UCSD-AML1 (cell line): Measurements from ENCODE around the gene ASTN2.
A peak's percentile ranks its signal among the peaks of the same experiment; 100 is the strongest.

Experiments
- DNase-seq: peaks from one replicate; lab custom pipeline; 2025; ENCODE audit not compliant: unreplicated experiment; lab: John Stamatoyannopoulos, UW

ASTN2 gene

DNA sequence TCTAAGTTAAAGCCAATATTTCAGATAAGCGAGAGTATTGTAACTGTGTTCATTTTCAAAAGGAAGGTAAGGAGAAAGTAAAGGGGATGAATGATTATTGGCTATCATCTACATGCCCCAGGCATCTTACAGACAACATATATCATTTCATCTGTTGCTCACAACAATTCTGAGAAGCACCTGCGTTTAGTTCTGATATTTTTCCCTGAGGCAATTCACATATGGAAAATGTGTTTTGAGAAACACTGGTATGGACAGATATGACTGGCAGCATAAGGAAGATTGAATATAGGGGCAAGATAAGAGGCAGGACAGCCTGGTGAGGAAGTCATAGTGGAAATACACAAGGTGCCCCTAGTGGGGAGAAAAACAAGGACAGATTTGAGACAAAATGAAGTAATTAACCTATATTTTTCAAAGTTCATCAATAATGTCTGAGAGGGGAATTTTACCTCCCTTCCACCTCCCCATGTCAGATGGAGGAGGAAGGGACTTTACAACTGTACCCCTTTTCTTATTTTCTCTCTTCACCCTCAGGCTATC lies 815.4 kb downstream of the ASTN2 start:
- no peak for DNase-seq

DNA sequence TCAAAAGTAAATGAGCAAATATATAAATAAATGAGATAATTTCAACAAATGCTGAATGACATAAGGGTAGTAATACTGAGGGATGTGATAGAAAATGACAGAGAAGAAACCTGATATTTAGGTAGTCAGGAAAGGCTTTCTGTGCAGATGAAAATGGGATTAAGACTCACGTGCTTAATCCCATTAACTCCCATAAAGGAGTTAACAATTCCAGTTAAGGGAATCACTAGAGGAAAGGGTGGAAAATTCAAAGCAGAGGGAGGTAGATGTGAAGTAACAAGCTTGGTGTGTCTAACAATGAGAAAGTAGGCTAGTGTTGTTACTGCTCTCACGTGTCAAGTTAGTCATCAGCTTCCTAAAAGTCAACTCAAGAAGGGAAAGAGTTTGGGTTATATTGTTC lies 818.2 kb downstream of the ASTN2 start:
- DNase-seq: no peak

DNA sequence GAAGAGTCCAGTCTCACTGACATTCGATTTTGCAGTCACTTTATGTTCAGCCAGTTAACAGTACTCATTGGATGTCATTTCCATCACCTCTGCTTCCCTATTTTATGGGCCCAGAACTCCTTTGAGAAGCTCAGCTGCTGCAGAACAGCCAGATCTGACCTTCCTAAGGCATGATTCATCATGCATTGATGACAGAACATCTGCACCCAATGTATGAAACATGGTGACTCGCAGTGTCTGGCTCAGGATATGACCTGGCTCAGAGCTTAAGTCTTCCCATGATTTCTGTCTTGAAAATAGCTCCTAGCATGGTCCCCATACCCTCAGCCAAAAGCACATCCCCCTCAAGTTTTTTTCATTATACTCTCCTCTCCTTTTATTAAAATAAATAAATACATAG lies 820.3 kb downstream of the ASTN2 start:
- no peak for DNase-seq

DNA sequence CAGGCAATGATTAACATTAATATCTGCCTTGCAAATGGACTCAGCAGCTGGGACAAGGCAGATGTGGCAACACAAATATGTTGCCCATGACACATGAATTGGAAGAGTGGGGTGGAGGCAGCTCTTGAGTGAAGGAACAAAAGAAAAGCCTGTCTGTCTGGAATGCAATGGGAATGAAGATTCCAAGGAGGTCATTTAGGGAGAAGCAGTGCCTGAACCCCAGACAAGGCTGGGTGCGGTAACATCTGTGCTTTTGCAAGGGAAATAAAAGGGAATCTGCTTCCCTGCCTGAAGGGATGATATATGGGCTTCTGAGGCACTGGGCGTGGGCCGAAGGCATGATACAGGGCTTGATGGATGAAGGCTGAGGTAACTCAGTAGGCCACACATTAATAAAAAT lies 821.9 kb downstream of the ASTN2 start:
- DNase-seq: no peak

DNA sequence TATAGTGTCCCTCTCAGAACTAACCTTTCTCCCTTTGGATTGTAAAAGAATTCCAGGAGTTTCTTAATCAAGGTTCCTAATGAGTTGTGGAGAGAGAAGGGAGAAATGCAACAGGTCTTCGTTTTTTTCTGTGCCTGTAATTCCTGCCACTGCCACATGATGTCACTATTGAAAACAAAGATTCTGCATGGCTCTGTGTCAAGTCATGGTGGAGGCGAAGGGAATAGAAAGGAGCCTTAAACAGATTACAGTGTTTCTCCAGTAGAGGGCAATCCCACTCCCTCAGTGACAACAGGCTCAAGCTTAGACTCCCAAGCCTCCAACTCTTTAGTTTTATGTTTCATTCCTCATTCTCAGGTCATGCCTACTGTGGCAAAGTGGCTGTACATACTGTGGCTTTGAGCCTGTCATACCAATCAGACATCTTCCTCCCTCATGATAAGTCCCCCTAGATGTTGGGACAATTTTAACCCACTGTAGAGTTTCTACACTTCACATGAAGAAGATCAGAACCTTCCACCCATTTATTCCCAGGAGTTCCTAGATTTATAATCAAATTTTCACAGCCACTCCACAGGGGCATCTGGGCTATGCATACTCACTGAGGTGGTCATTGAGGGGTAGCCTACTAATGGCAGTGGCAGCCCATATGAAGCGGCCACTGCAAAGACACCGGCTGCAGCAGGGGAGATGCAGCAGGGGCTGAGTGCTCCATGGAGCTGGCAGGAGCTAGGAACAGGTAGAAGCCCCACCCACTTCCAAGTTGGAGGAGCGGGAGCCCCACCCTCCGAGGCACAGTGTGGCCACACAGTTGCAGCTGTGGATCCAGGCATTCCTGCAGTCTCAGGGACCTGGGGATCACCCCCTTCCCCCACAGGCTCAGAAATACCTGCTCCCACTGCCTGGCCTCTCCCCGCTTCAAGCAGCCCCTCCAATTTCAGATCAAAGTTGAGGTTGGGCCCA lies 825.2 kb downstream of the ASTN2 start:
- DNase-seq: no peak

DNA sequence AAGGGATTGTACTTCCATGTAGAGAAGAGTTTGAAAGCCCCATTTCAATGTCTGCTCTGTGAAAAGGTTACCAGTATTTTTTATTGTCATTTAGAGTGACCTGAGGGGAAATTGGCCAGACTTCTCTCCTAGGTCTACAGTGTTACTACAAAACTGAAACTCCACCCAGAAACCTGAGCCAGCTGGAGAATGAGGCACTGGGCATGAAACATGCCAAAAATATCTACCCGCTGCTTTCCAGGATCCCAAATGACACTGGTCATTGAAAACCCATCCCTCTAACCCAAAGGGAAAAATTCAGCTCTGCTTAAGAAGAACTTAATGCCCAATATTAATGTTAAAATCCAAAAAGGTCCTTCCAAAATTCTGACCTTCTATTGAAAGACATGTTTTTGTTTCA lies 826.9 kb downstream of the ASTN2 start:
- no peak for DNase-seq

DNA sequence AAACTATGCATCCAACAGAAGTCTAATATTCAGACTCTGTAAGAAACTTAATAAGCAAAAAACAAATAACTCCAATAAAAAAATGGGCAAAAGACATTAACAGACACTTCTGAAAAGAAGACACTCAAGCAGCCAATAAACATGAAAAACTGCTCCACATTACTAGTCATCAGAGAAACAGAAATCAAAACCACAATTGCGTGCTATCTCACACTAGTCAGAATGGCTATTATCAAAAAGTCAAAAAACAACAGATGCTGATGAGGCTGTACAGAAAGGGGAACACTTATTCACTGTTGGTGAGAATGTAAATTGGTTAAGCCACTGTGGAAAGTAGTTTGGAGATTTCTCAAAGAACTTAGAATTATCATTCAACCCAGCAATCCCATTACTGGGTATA lies 829.0 kb downstream of the ASTN2 start:
- DNase-seq: no peak

DNA sequence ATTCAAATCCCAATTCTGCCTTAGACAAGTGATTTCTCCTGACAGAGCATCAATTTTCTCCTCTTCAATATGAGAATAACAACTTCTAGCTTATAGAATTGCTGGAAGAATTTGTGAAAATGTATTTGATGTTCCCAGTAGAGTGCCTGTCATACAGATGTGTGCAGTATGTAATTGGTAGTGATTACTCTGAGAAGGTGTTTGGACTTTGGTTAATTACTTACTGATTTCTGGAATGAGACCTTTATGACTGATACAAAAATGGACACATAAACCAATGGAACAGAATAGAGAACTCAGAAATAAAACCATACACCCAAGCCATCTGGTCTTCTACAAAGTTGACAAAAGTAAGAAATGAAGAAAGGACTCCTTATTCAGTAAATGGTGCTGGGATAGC lies 829.7 kb downstream of the ASTN2 start:
- no peak for DNase-seq

DNA sequence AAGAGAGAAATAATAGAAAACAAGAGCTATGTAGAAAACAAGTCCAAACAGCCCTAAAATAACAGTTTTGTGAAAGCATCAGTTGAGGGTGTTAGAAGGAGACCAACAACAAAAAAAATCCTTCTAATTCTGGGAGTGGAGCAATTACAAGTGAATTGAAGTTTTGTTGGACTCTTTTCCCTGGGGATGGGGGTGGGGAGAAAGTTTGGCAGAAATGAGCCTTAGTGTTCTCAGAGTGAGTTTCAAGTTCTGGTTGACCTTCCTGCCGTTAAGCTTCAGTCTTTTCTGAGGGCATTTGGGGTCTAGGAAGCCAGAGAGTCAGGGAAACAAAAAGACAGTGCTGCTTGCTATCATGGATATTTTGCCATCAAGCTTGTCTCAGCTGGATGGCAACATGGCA lies 834.0 kb downstream of the ASTN2 start:
- DNase-seq: no peak

DNA sequence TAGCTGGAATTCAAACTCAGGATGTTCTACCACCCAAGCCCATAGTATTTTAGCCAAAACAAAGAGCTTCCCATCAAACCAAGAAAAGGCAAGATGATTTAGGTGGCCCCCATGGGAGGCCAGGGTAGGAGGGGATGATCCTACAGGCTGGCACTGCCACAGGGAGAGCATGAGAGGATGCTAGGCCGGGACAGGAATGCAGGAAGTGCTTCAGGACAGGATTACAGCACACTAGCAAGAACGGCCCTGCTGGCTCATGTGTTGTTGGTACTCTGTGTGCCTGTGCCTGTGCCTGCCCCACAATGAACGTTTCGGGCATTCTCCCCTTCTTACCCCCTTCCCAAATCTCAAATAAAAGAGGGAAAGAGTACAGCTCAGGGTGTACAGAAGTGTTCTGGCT lies 838.5 kb downstream of the ASTN2 start:
- no peak for DNase-seq

DNA sequence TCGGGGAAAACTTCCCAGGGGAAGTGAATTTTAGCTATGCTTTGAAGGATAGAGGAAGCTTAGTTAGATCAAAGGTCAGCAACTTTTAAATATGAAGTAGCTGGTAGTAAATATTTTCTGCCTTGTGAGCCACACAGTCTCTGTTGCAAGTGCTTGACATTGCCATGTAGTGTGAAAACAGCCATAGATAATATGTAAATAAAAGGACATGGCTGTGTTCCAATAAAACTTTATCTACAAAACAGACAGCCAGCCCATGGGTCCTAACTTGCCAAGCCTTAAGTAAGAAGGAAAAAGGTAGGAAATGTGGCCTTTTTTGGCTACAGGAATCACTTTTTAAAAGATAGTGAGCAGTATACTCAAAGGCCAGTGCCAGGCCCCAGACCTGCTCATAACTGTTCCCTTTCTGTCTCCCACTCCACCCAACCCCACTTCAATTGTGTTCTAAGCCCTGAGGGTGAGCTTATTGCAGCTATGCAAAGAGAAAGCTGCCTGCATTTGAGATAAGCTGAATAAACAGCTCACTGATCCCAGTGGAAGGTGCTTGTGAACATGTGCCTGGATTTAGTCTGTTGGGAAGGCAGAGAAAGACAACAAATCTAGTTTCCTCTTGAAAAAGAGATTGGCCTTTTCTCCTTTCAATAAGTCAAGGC lies 840.7 kb downstream of the ASTN2 start:
- DNase-seq: no peak

DNA sequence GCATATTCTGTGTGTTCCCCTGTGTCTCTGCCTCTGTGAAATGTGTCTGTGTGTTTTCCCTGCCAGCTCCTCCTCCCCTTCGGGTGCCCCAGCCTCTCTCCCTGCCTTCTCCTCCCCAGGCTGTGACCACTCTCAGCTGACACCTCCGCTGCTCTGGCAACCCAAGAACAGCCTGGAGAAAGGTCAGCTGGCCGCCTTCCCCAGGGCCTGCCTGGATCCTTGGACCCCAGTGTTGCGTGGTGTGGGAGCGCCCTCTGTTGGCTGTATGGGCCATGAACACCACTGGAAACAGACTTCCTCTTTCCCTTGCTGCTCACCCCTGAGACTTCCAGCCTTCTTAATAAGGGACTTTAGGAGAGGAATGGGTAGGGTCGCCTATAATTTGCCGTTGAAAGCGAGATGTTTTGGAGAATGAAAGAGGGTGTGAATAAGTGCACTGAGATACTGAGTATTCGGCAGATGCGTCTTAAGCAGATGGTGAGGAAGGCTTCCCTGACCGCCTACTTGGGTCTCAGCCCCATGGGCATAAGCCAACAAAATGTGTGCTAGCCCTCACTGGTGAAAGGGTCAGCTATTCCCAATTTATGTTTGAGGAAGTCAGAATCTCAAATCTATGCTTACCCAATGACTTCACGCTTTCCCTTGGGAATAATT lies 842.6 kb downstream of the ASTN2 start:
- DNase-seq: peak; percentile 60

DNA sequence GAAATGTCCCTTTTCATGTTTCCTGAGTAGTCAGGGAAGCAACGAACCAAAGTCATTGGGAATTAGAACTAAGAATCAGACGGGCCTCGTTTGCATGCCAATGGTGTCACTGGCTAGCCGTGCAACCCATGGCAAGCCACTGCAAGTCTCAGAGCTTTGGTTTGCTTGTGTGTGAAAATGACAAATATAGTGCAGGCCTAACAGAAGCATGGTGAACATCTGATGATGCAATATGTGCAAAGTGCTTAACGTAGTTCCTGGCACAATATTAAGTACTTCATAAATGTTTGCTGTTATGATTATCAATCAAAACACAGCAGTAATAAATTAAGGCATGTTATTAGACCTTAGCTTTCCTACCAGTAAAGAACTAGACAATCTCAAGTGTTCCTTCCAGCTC lies 845.7 kb downstream of the ASTN2 start:
- DNase-seq: no peak

DNA sequence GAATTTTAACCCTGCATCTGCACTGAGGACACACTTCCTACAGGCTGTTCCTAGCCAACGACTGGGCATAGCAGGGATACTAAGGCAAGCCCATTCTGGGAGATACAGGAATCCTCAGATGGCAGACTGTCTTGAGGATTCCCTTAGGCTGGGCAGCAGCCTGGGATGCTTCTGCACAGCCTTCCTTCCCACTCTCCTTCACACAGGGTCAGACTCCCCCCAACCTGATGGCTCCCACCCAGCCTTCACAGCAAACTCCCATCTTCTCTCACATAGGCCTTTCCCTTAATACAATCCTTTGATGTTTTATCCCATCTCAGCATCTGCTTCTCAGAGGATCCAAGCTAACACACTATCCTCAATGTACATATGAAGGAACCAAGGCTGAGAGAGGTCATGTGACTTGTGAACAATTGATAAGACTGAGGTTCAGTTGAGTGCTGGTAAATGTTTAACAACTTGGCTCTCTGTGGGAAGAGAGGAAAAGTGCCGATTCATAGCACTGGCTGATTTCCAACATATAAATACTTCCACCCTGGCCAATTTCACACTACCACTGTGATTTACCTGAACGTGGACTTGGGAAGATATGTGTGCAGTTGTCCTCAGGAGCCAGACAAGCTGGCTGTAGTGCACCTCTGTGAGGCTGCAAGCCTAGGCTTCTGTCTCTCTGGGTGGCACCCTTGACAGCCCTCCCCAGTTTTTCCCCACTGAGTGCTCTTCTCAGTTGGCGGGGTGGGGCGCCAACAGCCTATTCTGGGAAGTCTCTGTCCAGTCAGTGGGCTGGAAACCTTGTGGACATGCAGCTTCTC lies 848.0 kb downstream of the ASTN2 start:
- no peak for DNase-seq

DNA sequence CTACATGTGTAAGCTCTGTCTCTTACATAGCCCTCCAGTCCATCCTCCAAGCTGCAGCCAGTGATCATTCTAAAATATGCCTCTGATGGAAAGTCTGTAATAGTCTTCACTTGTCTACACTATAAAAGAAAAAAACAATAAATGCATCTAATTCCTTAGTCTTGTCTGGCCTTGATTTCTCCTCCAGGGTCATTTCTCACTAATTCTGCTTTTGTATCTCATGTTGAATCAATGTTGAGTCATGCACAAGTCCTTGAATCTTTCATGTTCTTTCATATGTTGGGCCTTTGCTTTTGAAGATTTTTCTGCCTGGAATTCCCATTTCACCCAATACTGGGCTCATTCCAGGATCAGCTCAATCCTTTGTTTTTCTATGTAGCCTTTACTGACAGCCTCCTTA lies 848.9 kb downstream of the ASTN2 start:
- no peak for DNase-seq

DNA sequence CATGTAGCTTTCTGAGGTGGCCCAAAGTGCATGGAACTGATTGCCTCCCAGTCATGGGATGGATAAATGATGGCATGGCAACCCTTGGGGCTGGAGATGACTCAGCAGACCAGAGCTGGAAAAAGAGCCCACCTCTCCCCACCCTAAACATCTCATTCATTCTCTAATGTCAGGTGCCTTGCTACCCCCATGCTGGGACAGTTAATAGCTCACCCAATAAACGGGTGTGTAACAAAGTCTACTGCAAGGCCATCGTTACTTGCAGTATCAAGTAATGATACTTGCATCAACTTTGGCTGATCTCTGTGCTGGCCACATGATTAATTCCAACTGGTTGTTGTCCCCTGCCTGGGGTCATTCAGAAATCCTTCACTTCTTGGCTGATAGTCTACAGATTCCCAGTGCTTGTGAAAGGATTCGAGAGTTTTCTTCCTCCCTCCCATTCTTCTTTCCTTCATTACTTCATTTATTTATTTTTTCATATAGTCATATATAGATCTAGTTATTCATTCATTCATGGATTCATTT lies 850.5 kb downstream of the ASTN2 start:
- DNase-seq: no peak

DNA sequence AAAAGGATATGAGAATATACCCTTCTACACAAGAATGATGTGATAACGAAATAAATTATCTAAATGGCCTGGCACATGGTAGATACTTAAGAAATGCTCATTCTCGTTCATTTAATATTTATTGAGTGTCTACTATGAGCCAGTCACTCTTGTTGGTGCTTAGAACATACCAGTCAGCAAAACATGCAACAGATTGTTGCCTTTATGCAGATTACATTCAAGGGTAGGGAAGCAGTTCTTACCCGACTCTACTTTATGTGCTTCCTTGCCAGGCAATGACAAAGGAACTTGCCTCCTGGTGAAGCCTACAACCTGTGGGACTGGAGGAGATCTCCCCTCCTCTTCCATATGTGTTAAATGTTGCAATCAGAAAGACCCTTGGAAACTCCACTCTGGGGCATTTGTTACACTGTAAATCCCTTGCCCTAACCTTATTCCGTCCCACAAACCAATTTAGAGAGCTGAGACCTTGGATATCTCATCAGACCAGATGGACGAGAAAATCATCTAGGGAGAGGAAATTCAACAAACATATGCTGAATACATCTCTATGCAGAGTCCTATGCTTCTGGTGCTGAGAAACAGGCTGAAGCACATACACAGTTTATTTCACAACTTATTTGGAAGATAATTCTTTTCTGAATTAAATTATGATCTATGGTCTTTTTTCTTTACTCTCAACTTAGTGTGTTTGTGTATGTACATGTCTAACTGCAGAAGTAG lies 855.9 kb downstream of the ASTN2 start:
- DNase-seq: no peak

DNA sequence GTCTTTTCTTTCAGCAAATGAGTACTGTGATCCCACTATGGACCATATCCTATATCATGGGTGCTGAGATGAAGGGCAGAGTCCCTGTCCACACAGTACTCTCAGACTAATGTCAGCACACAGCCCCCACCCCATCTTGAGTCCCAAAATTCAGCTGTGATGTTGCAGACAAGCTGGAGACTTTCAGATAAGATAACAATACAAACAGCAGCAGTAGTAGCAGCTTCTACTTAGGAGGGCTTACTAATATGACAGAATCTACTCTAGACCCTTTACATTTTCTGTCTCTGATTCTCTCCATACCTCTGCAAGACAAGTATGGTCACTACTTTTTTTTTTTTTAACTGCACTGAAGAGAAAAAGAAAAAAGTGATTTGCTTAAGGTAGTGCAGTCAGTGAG lies 856.8 kb downstream of the ASTN2 start:
- no peak for DNase-seq

DNA sequence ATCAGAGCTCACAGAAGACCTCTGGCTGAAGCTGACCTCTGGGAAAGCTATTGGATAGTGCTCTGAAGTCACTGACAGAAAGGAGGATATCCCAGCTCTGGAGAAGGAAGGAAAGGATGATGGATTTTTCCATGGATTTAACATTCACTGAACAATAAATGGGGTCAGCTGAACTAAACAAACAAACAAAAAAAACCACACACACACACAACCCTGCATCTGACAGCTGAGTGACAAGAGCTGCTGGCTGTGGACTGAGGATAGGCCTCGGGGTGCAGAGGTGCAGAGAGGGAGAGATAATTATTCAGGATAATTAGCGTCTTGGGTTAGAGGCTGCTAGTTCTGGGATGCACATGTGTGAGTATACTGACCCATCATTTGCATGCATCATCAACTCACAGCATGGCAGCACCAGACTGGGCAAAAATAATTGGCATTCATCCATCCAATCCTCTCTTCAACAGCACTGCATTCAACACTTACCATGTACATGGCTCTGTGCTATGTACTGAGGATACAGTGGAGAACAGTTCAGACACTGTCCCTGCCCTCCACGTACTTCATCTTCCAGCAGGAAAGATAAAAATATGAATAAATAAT lies 859.2 kb downstream of the ASTN2 start:
- no peak for DNase-seq

DNA sequence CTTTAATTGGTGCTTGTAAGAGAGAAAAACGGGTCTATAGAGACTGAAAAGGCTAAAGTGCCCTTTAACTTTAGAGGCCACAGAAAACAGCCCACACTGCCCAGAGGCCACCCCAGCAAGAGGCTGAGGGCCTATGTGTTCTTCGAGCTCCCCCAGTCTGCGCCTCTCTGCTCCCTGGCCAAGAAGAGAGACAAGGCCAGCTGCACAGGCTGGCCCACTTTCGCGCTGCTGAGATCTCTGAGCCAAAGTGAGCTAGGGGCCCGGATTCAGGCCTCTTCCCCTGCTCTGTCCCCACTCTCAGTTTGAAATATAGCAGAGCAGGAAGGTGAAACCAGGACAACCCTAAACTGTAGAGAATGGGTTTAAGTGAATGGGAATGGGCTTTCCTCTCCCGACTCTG lies 859.7 kb downstream of the ASTN2 start:
- DNase-seq: no peak
